ENCODE measurements around the gene UBE2D2.
"Not testable (repeated sequence)": the region's sequence is repeated elsewhere in the genome, so short reads cannot be mapped to it uniquely, and the experiment has no call there.

DNA sequence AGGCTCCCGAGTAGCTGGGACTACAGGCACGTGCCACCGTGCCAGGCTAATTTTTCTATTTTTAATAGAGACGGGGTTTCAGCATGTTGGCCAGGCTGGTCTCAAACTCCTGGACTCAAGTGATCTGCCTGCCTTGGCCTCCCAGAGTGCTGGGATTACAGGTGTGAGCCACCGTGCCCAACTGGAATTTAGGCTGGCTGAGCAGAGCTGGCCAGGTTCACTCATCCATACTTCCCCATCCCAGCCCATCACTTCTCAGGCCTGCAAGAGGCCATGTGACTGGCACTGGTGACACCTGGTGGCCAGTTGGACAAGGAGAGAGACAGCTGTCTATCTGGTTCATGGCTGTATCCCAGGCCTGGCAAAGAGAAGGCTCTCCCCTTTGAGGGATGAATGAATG, 47.7 kb upstream of the UBE2D2 start:
- TF ChIP-seq, protein P1, sequence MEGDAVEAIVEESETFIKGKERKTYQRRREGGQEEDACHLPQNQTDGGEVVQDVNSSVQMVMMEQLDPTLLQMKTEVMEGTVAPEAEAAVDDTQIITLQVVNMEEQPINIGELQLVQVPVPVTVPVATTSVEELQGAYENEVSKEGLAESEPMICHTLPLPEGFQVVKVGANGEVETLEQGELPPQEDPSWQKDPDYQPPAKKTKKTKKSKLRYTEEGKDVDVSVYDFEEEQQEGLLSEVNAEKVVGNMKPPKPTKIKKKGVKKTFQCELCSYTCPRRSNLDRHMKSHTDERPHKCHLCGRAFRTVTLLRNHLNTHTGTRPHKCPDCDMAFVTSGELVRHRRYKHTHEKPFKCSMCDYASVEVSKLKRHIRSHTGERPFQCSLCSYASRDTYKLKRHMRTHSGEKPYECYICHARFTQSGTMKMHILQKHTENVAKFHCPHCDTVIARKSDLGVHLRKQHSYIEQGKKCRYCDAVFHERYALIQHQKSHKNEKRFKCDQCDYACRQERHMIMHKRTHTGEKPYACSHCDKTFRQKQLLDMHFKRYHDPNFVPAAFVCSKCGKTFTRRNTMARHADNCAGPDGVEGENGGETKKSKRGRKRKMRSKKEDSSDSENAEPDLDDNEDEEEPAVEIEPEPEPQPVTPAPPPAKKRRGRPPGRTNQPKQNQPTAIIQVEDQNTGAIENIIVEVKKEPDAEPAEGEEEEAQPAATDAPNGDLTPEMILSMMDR (IDR thresholded peaks at IDR 0.05 in 2 of 3, conservative IDR thresholded peaks at IDR 0.05 in 1 of 3; ENCODE audit: control insufficient read depth in 2 of 3, extremely low read depth in 1 of 3, insufficient read depth in 1 of 3, low read depth in 3 of 3, low read length in 3 of 3) = peak; percentile 75 to 93 (median 80); a peak in 5 of 6 replicates
- TF ChIP-seq, protein P2, sequence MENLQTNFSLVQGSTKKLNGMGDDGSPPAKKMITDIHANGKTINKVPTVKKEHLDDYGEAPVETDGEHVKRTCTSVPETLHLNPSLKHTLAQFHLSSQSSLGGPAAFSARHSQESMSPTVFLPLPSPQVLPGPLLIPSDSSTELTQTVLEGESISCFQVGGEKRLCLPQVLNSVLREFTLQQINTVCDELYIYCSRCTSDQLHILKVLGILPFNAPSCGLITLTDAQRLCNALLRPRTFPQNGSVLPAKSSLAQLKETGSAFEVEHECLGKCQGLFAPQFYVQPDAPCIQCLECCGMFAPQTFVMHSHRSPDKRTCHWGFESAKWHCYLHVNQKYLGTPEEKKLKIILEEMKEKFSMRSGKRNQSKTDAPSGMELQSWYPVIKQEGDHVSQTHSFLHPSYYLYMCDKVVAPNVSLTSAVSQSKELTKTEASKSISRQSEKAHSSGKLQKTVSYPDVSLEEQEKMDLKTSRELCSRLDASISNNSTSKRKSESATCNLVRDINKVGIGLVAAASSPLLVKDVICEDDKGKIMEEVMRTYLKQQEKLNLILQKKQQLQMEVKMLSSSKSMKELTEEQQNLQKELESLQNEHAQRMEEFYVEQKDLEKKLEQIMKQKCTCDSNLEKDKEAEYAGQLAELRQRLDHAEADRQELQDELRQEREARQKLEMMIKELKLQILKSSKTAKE (IDR thresholded peaks at IDR 0.05; ENCODE audit: low read depth, poor library complexity, severe bottlenecking) = not testable (repeated sequence)
- TF ChIP-seq ZNF217 (IDR thresholded peaks at IDR 0.05) = not testable (repeated sequence)
- TF ChIP-seq, protein P3, sequence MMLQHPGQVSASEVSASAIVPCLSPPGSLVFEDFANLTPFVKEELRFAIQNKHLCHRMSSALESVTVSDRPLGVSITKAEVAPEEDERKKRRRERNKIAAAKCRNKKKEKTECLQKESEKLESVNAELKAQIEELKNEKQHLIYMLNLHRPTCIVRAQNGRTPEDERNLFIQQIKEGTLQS (IDR thresholded peaks at IDR 0.05; ENCODE audit: borderline replicate concordance, extremely low read depth, low read depth, low read length) = peak; percentile 59; the same call in 1 of the 2 replicates
- peak; percentile 67 for TF ChIP-seq NBN (IDR thresholded peaks at IDR 0.05)
